ENCODE measurements around the gene LSM8. TPM values are rescaled to one million over a fixed set of nuclear protein-coding genes. Genes with fewer than 3 reads are reported as not detected.
"Not testable (repeated sequence)": the region's sequence is repeated elsewhere in the genome, so short reads cannot be mapped to it uniquely, and the experiment has no call there.

The LSM8 gene
- total RNA-seq, 1 experiment from 2014 or later = 128 TPM

- peak; percentile 98 for DNase-seq (ENCODE audit: low read depth)
Measured at GRCh38 chr7:118214051-118214832, 30.3 kb downstream of the LSM8 start.

DNA sequence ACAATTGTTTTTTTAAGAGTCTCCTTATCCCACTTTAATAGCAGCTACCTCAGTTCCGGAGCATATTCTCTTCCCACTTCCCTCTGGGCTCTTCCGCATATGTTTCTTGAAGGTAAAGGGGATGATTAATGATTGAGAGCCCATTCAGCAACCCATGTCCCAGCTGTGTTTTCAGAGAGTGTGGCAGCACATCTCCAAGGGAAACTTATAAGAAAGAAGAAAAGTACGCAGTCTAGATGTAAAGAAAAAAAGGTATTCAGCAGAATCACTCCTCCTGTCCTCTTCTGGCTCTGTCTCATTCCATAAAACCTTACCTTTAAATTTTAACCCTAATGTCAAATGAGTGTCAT, 30.8 kb downstream of the LSM8 start:
- no peak for DNase-seq (ENCODE audit: low read depth)

DNA sequence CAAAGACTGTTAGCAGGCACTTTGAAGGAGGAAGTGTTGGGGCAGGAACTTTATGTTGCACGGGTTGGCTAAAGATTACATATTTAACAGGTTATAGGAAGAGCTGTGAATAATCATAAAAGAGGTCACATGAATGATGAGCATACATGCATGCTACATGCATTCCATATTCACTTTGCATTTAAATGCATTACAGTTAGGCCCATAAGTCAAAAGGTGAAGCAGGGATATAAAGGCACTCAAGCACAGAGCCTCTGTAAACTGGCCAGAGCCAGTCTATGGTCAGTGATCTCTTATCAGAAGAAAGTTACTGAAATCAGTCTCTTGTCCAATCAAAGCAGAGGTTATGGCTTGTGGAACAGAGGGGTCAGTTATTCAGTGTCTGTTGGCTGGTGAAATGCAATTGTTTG, 33.3 kb downstream of the LSM8 start:
- no peak for DNase-seq (ENCODE audit: low read depth)

DNA sequence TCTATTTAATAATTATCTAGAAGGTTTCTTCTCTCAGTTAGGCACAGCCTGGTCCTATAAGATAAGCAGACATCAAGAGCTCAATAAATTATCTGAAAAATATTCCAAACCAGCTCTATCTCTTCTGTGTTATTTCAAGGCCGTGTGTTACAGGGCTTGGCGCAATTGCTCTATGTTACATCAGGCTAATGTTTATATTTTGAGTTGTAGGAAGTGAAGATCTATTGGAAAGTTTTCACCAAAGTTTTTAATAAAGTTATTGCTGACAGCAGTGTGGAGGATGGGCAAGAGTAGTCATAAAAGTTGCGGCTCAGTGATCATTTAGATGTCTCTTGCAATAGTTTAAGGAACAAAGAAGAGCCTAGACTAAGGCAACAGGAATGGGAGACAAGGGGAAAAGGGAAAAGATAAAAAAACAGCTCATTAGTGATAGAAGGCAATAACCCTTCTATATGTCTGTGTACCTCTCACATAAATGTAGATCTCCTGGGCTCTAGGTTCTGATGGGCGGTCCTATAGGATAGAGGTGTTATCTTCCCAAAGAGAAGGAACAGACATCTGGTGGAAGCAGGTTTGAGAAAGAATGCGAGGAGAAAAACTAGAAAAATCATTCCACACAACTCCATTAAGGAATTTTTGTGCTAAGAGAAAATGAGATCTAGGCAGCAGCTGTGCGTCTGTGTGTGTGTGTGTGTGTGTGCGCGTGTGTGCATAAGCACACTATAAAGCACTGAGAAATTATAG, 34.6 kb downstream of the LSM8 start:
- DNase-seq (ENCODE audit: low read depth) = no peak

GRCh38 chr7:118219157-118219512, 35.2 kb downstream of the LSM8 start:
- no peak for DNase-seq (ENCODE audit: low read depth)

GRCh38 chr7:118220583-118220982, 36.6 kb downstream of the LSM8 start:
- DNase-seq (ENCODE audit: low read depth) = no peak

- DNase-seq (ENCODE audit: low read depth) = no peak
Measured at GRCh38 chr7:118222591-118222990, 38.6 kb downstream of the LSM8 start.

DNA sequence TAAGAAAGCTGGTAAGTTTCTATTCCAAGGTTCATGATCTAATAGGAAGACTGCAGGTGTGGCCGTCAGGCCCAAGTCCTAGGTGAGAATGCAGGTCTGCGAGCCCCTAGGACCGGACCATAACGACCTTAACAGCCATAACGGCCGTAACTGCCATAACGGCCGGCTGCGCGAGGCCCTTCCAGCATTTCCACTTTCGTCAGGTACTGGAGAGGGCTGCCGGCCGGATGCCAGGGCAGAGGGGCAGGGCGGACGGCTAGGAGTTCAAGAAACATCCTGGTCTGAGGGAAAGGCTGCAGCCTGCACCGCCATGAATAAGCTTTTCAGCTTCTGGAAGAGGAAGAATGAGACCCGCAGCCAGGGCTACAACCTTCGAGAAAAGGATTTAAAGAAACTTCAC, 40.6 kb downstream of the LSM8 start, which contains the start of gene ANKRD7:
TSS of gene ANKRD7 (plus strand) at position 184 of the 400 bp plus-strand sequence. CDS start at position 311, 127 bp downstream.
- DNase-seq (ENCODE audit: low read depth) = no peak

DNA sequence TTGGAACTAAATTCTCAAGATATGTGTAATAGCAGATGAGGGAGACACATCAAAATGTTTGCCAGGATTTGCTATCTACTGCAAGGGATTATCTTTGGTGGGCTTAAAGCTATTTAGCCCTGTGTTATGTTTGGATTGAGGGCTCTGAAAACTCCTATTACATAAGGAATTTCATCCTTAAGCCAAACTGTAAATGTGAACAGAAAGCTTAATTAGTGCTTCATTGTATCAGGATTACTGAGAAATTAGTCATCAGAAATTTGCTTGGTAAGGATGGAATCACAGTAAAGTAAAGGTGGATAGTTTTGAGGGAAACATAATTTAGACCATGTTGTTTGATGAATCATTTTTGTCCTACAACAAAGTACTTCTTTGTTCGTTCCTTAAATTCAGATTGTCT, 48.9 kb downstream of the LSM8 start:
- DNase-seq (ENCODE audit: low read depth) = peak; percentile 27

DNA sequence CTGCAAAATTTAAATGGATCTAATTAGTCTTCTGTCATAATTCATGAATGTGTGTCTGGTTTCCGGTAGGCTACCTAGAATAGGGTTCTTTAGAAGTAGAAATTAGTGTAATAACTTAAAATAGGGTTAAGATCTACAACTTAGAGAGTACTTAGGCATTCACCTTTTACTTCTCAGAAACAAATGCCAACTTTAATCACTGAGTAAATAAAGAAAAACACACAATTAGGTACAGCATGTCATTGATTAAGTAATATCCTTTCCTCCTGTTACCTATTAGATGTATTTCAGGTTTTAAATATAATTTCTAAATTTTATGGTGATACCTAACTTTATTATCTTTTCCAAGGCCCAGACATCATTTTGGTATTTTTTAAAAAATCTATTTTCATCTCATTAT, 49.8 kb downstream of the LSM8 start:
- no peak for DNase-seq (ENCODE audit: low read depth)

- DNase-seq (ENCODE audit: low read depth) = no peak
Measured at GRCh38 chr7:118239014-118239413, 55.0 kb downstream of the LSM8 start.

DNA sequence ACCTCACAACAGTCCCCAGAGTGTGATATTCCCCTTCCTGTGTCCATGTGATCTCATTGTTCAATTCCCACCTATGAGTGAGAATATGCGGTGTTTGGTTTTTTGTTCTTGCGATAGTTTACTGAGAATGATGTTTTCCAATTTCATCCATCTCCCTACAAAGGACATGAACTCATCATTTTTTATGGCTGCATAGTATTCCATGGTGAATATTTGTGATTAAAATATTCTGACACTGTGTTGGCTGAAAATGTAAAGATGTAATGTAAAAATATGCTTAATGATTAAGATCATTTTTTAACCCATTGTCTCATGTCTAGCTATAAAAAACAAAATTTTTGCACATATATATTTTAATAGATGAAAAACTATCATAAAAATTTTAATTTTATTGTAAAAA, 56.4 kb downstream of the LSM8 start:
- DNase-seq (ENCODE audit: low read depth) = not testable (repeated sequence)

Other genes with a start within 250 kb of the LSM8 start
- 5.1 and 7.9 TPM in 2 replicates for gene ANKRD7, start 40.5 kb downstream of the LSM8 start, total RNA-seq (2014; rRNA removed; shearing (Covaris generic))